GM18526 (cell line): ENCODE results near the gene E2F4.

ENCODE experiments used
- POLR2A ChIP-seq: IDR thresholded peaks from 3 replicates; pipeline ENCODE4 v1.6.1; 2011; ENCODE audit not compliant: insufficient read length; ENCODE audit errors: extremely low read depth

E2F4 gene

GRCh38 chr16:67202426-67202825, 10.5 kb downstream of the E2F4 start:
- TF ChIP-seq POLR2A, result no peak

- TF ChIP-seq POLR2A, result no peak
Observed at GRCh38 chr16:67202956-67203493, 11.1 kb downstream of the E2F4 start.

DNA sequence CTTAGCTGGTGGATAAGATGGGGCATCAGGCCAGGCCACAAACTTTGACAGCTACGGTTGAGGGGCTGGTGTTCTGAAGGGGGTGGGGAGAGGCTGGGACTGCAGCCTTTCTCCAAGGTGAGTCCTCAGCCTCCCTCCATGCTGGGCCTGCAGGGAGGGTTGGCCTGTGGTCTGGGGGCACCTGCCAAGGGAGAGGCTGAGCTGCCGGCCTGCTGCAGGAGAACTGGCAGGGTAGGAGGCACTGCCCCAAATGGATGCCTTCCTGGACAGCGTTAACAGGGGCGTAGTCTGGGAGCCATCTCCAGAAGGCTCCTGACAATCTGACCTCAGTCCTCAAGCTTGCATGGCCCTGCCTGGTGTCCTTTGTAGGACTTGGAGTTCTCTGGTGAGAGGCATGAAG, 12.1 kb downstream of the E2F4 start:
- TF ChIP-seq POLR2A, result no peak

- TF ChIP-seq POLR2A, result no peak
Observed at GRCh38 chr16:67206129-67206837, 14.3 kb downstream of the E2F4 start.

GRCh38 chr16:67206838-67207248, 14.9 kb downstream of the E2F4 start:
- no peak for TF ChIP-seq POLR2A

GRCh38 chr16:67207249-67208091, 15.5 kb downstream of the E2F4 start:
- TF ChIP-seq POLR2A, result no peak

DNA sequence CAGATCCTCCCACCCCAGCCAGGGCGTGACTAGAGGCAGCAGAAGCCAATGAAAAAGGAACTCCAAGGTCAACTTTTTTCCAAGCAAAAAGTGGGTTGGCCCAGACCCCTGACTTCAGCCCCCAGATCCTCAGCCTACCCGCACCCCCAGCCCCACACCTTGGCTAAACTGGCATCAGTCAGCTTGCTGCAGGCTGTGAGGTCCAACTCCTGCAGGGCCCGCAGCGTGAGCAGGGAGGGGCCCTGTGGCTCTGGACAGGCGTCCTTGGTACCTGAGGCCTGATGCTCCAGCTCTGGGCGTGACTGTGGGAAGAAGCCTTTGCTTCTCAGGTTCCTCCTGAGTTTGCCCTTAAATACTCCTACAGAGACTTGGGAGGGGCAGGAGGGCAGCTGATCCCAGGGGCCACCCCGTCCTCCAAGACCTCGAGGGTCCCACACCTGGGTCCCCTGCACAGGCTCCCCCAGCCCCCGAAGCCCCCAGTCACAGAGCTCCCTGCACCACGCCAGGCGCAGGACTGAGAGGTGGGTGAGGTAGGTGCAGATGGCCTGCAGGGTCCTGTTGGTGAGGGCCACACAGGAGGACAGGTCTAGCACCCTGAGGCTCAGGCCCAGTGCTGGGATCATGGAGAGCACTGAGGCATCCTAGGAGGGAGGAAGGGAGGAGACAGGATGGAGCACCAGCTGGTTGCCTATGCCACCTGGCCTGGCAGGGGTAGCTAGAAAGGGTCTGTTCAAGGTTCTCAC, 16.4 kb downstream of the E2F4 start:
- peak; percentile 8 for TF ChIP-seq POLR2A

DNA sequence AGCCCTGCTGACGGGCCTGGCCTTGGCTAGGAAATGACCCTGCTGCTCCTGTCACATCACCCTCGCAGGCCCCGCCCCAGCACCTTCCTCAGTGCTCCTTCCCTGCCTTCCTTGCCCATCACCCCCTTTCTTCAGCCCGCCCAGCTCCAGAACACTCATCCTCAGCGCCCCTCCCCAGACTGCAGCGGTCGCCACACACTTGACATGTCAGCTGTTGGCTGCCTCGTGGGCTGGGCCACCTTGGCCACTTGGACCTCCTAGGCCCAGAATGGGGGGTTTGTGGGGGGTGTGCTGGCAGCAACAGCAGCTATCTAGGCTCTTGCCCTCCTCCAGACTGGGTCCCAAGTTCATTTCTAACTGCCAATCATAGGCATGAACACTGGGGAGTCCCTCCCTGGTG, 17.6 kb downstream of the E2F4 start:
- TF ChIP-seq POLR2A, result no peak

DNA sequence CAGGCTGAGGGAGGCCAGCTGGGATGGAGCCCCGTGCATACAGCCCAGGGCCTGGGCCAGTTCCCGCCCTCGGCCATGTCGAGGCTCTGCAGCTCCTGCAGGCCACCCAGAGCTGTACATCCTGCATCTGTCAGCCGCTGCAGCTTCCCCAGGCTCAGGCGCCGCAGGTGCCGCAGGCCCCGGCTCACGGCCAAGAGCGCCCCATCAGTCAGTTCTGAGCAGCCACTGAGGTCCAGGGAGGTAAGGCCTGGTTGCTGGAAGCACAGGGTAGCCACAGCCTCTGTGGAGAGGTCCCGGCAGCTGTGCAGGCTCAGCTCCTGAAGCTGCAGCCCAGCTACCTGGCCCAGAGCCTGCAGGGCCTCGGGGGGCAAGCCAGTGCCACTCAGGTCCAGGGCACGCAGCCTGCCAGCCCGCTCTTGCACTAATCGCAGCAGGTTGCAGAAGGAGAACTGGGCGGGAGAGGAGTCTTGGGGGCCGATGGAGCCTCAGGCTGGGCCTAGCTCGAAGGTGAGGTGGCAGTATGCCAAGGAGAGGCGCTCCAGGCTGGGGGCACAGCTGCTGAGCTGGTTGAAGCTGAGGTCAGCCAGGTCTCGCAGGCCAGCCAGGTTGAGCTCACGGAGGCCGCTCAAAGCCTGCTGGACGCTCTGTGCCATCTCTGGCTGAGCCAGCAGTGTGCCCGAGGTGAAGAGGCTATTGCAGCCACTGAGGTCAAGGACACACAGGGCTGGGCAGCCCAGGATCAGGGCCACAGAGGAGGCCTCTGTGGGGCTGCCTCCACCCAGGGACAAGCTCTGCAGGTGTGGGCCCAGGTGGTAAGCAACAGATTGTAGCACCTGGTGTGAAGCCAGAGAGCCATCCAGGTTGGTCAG, 18.3 kb downstream of the E2F4 start:
- TF ChIP-seq POLR2A, result no peak

DNA sequence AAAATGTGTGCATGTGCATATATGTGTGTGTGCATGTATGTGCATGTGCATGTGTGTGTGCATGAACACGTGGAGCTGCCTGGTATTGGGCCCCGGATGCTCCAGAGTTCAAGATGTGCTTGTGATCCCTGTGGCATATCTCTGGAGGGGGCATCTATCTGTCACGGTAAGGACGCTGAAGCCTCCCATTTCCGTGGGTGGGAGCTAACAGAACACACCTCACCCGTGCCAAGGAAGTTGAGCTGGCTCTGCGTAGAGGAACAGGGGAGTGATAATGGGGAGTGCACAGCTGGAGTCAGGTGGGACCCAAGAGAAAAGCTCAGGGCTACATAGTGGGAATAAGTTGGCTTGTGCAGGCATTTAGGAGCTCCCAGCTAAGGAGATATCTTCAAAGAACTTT, 19.7 kb downstream of the E2F4 start:
- no peak for TF ChIP-seq POLR2A

- no peak for TF ChIP-seq POLR2A
Observed at GRCh38 chr16:67212766-67213165, 20.8 kb downstream of the E2F4 start.

DNA sequence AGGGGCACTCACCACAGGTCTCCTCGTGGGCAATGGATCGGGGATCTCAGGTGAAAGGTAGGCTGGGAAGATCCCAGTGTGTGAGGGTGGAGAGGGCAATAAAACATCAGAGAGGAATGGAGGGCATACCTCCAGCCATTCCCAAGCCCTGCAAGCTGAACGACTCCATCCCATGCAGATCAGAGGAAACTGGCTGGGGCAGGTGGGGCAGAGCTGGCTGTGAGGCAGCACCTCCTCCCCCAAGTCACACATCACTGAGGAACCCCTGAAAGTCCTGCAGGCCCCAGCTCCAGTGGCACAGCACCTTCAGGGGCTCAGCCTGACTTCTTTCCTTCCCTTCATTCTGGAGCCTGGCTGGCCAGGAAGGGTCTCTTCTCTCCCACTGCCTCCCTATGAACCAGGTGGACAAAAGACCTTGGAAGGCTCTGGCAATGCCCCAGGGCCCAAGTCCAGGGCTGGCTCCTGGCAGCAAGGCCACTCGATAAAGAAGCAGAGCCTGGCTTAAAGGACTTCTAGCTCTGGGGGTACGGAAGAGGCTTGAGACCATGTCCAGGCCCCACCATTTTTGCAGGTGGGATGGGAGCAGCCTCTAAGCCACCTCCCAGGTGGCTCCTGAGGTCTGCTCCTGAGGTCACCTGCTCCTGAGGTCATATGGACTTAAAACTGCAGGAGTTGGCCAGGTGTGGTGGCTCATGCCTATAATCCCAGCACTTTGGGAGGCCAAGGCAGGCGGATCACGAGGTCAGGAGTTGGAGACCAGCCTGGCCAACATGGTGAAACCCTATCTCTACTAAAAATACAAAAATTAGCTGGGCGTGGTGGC, 21.5 kb downstream of the E2F4 start:
- TF ChIP-seq POLR2A, result no peak

GRCh38 chr16:67215706-67216105, 23.8 kb downstream of the E2F4 start:
- TF ChIP-seq POLR2A, result no peak
